ENCODE results near the gene ZNF576.

The ZNF576 gene

DNA sequence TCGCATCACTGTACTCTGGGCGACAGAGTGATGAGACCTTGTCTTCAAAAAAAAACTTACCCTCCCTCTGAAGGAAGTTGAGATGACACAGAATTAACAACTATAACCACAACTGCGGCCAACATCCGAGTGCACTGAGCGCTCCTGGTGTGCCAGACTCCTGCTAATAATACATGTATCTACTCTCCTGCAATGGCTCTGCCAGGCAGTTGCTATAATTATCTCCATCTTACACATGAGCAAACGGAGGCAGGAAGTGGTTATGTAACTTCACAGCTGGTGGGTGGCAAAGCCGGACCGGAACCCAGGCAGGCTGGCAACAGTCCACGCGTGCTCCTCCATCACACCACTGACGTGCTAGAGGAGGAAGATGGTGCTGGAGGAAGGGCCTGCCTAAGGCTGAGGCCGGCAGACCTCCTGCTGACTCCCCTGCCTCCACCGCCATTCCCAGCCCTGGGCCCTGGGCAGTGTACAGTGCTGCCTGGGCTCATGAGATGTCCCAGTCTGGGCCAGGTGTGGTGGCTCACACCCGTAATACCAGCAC is 33.6 kb upstream of the ZNF576 start:
- DNase-seq (ENCODE audit: low spot score) = no peak
- H3K27ac ChIP-seq = peak overlapping the region; percentile 60

DNA sequence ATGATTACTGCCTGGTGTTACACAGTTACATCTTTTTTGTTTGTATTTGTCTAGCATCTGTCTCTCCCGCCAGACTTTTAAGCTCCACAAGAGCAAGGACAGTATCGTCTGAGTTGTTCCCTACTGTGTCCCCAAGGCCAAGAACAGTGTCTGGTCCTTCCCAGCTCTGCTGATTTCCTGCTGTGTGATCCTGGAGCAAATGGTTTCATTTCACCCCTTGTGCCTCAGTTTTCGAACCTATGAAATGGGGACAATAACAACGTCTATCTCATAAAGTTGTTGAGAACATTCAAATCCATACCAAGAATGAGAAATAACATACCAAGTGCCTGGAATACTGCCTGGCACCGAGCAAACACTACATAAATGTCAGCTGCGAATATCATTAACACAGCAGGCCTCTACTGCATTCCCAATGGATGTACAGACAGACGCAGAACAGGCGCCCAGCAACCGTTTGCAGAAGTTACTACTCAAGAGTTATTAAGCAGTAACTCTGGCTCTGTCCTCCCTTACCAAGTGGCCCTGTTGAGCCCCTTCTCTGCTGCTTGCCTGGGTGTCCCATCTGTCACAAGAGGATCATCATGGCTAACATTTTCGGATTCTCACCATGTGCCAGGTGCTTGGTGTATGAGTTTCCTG is 32.5 kb upstream of the ZNF576 start:
- POLR2A ChIA-PET (ENCODE audit: low non-redundant PET) = no interaction called here
- DNase-seq (ENCODE audit: low spot score) = no peak
- no peak for TF ChIP-seq CTCF (conservative IDR thresholded peaks at IDR 0.05; ENCODE audit: low read depth)
- no peak overlapping the region; the same call in 1 of the 2 replicates for H3K27ac ChIP-seq
- CTCF ChIA-PET = interaction anchor here (2.5 kb wide), 1 partner anchor 9 kb away, joined by 8 read pairs; no protein-coding TSS in a partner anchor

More for the DNA sequence above, 33.6 kb upstream of the ZNF576 start:
- POLR2A ChIA-PET (ENCODE audit: low non-redundant PET) = no interaction called here
- no peak for TF ChIP-seq CTCF (conservative IDR thresholded peaks at IDR 0.05; ENCODE audit: low read depth)
- CTCF ChIA-PET = interaction anchor here (0.5 kb wide), 1 partner anchor 23 kb away, joined by 3 read pairs; no protein-coding TSS in a partner anchor

DNA sequence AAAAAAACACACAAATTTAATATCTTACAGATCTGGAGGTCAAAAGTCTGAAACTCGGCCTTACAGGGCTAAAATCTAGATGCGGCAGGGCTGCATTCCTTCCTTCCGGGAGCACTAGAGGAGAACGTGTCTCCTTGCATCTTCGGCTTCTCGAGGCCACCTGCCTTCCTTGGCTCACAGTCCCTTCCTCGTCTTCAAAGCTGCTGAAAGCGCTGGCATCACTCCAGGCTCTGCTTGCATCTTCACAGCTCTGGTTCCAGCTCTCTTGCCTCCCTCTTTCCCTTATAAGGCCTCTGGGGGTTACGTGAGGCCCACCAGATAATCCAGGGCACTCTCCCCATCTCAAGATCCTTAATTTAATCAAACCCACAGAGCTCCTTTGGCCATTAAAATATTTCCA is 31.6 kb upstream of the ZNF576 start:
- TF ChIP-seq CTCF (conservative IDR thresholded peaks at IDR 0.05; ENCODE audit: low read depth) = no peak
- no peak for DNase-seq (ENCODE audit: low spot score)
- H3K27ac ChIP-seq = no peak overlapping the region
- ChIA-PET POLR2A (ENCODE audit: low non-redundant PET) (interaction anchor here (0.5 kb wide), 1 partner anchor 31 kb away, joined by 3 read pairs; the partner anchor contains the start of gene IRGQ), CTCF (interaction anchor here (2.5 kb wide), 1 partner anchor 10 kb away, joined by 8 read pairs; no protein-coding TSS in a partner anchor)

DNA sequence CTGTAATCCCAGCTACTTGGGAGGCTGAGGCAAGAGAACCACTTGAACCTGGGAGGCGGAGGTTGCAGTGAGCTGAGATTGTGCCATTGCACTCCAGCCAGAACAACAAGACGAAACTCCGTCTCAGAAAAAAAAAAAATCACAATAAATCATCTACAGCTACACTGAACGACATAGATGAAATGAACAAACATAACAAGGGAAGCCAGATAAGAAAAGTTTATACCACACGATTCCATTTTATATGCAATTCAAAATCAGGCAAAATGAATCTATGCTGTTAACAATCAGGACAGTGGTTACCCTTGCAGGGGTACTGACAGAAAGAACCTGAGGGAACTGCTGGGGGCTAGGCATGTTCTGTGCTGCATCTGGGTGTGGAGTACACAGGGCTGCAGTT is 26.7 kb upstream of the ZNF576 start:
- H3K27ac ChIP-seq = no peak overlapping the region
- POLR2A ChIA-PET (ENCODE audit: low non-redundant PET) = interaction anchor here (0.6 kb wide), 1 partner anchor 25 kb away, joined by 4 read pairs; no protein-coding TSS in a partner anchor
- DNase-seq (ENCODE audit: low spot score) = no peak
- TF ChIP-seq CTCF (conservative IDR thresholded peaks at IDR 0.05; ENCODE audit: low read depth) = no peak
- CTCF ChIA-PET = no interaction called here

- ChIA-PET CTCF (interaction anchor here (1.6 kb wide), 1 partner anchor 15 kb away, joined by 6 read pairs; no protein-coding TSS in a partner anchor), POLR2A (ENCODE audit: low non-redundant PET) (no interaction called here)
- peak overlapping the region; percentile 40 for H3K27ac ChIP-seq
- DNase-seq (ENCODE audit: low spot score) = peak; percentile 42
- TF ChIP-seq CTCF (conservative IDR thresholded peaks at IDR 0.05; ENCODE audit: low read depth) = no peak
Observed at GRCh38 chr19:43570174-43570791, 26.1 kb upstream of the ZNF576 start.

GRCh38 chr19:43572171-43572588 is 24.2 kb upstream of the ZNF576 start:
- H3K27ac ChIP-seq = 0 out of 2 replicates have a peak overlapping the region, but pooled peaks have one; percentile 40
- CTCF ChIA-PET = interaction anchor here (0.6 to 1.0 kb wide), 2 partner anchors 125 to 212 kb away, joined by 3 read pairs; no protein-coding TSS in a partner anchor
- no peak for TF ChIP-seq CTCF (conservative IDR thresholded peaks at IDR 0.05; ENCODE audit: low read depth)
- POLR2A ChIA-PET (ENCODE audit: low non-redundant PET) = no interaction called here
- DNase-seq (ENCODE audit: low spot score) = no peak
